Pons (tissue), 1 donor: ENCODE results near the gene IGF2BP2.
"Not testable (repeated sequence)": the region's sequence is repeated elsewhere in the genome, so short reads cannot be mapped to it uniquely, and the experiment has no call there.

Source experiments
- DNase-seq: peaks from one replicate; pipeline ENCODE4 v3.0.0-alpha.2; 2016; ENCODE audit warnings: low spot score

The IGF2BP2 gene

DNA sequence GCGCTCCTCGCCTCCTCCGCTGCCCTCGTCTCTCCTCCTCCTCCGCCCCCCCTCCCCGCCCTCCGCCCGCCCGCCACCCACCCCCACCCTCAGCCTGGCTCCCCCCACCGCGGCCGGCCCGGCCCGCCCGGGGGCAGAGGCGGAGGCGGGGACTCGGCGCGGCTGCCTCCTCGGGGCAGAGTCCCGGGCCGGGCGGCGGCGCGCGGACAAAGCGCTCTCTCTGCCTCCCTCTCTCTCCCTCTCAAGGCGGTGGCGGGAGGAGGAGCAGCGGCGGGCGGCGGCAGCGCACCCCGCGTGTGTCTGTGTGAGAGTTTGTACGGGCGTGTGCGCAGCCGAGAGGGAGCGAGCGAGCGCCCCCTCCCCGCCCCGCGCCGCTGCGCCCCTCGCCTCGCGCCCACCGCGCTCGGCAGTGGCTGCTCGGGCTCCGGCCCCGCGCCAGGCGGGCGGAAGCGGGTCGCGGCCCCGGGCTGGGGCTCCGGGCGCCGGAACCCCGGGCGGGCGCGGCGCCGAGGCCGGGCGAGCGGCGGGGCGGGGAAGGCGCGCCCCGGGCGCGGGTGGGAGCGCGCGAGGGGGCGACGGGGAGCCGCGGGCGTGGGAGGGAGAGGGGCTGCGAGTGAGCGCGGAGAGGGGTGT, at the start of gene IGF2BP2:
IGF2BP2 (minus strand) TSS at position 37 of the 633 bp plus-strand sequence. CDS start 82 bp downstream, outside the sequence.
- DNase-seq = no peak

DNA sequence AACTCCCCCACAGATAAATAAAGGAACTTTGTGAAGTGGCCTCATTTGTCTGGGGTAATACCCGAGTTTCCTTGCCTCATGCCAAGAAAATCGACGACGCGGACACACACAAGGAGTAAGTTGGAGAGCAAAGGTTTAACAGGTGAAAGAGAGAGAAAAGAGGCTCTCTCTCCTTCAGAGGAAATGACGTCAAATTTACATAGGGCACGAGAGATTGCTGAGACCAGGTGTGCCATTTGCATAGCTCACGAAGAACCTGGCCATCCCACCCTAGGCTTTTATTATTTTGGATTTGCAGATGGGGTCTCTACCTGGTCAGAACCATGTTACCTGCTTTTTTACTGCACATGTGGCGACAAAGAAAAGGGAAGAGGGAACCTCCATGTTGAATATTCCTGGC, 49.3 kb upstream of the IGF2BP2 start:
- DNase-seq = no peak

DNA sequence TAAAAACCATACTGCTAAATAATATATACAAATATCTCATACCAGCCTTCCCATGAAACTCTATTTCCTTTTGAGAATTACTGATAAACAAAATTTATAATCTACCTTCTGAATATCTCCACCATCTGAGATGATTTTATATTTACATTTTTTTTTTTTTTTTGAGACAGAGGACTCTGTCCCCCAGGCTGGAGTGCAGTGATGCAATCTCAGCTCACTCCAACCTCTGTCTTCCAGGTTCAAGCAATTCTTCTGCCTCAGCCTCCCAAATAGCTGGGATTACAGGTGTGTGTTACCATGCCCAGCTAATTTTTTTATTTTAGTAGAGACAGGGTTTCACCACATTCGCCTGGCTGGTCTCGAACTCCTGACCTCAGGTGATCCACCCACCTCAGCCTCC, 42.8 kb upstream of the IGF2BP2 start:
- DNase-seq = no peak

DNA sequence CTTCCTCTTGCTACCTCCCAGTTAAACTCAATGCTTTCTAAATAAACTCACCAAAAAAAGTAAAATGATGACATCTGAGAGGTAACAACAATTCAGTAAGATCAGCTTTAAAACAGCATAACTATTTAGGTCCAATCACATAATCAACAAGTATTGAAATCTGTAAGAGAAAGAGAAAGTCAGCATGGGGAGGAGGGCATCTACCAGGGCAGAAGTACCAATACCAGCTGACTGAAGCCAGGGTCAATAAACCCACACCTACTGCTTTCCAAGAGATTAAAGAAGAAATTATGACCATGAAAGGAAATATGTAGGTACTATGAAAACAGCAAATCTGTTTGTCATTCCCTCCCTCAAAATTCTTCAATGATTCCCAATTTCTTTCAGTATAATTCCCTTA, 42.2 kb upstream of the IGF2BP2 start:
- no peak for DNase-seq

DNA sequence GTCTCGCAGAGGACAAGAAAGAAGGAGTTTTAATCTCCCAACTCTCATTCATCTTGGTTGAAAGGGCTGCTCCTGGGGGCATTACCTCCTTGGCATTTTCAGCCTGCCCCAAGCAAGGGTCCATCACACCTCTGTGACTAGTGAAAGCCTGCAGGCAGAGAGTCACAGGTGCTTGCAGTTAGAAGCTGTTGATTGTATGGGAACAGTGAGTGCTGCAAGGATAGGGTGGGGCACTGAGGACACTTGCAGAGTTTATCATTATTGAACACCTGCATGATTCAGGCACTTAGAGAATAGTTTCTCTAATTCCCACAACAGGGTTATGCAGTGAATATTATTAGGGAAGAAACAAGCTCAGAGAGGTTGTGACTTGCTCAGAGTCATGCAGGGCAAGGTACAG, 41.7 kb upstream of the IGF2BP2 start:
- DNase-seq = no peak

DNA sequence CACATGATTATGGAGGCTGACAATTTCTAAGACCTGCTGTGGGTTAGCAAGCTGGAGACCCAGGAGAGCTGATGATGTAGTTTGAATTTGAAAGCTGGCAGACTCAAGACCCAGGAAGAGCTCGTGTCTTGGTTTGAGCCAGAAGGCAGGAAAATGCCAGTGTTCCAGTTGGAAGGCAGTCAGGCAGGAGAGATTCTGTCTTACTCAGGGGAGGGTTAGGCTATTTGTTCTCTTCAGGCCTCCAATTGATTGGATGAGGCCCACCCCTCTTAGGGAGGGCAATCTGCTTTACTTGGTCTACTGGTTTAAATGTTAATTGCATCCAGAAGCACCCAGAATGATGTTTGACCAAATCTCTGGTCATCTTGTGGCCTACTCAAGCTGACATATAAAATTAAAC, 40.4 kb upstream of the IGF2BP2 start:
- DNase-seq = no peak

DNA sequence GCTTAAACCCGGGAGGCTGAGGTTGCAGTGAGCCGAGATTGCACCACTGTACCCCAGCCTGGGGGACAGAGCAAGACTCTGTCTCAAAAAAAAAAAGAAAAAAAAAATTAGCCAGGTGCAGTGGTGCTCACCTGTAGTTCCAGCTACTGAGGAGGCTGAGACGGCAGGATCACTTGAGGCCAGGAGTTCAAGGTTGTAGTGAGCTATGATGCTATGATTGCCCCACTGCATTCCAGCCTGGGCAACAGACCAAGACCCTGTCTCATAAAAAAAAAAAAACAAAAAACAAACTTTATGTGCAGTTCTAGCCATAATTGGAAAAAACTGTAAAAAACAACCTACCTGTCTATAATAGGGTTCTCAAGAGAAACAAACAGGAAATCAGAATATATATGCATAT, 39.9 kb upstream of the IGF2BP2 start:
- no peak for DNase-seq

DNA sequence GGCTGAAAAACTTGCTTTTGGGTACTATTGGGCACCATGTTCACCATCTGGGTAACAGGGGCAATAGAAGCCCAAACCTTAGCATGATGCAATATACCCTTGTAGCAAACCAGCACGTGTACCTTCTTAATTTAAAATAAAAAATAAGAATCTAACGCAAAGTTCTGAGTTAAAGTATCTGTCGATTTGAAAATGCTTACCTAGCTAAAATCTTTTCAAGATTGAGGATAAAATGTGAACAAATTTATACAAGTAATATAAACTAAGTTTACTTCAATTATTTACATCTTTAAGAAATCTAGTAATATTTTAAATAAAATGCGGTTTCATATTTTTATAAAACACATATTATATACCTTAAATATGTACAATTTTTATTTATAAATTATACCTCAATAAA, 38.1 kb upstream of the IGF2BP2 start:
- no peak for DNase-seq

DNA sequence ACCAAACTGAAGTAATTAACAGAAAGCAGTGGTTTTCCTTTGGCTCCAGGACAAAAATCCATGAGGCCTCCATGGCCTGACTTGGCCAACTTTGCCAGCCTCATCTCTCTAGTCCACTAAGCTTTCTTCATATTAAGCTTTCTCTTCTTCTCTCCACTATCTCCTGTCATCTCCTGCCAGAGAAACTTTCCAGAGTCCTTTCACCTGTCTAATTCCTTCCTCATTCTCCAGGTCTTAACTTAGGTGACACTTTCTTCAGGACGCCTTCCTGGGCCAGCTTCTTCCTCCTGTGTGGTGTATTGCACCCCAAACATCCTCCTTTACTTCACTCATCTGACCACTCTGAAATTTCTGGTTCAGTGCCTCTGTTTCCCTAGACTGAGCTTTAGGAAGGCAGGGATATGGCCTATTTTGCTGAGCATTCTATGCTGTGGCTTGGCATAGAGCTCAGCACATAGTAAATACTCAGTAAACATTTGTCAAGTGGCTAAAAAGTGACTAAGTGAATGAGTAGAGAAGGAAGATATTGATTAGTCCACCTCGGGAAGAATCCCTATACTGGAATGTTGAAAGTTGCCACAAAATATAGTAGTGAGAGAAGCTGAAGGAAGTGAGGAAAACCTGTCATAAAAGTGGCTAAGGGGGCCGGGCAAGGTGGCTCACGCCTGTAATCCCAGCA, 34.6 kb upstream of the IGF2BP2 start:
- no peak for DNase-seq

DNA sequence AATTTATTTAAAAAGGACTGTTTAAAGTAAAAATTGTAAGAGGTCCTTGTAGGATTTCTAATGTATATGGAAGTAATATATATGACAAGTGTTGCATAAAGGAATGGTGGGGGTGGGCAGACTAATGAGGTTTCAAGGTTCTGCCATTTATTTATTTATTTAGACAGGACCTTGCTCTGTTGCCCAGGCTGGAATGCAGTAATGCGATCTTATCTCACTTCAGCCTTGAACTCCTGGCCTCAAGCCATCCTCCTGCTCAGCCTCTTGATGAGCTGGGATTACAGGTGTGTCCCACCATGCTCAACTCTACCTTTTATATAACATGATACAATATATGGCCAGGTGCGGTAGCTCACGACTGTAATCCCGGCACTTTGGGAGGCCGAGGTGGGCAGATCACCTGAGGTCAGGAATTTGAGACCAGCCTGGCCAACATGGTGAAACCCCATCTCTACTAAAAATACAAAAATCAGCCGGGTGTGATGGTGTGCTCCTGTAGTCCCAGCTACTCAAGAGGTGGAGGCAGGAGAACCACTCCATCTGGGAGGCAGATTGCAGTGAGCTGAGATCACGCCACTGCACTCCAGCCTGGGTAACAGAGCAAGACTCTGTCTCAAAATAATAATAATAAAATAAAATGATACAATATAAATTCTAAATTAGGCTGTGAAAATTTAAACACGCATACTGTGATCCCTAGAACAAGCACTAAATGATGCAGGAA, 33.8 kb upstream of the IGF2BP2 start:
- DNase-seq = no peak

DNA sequence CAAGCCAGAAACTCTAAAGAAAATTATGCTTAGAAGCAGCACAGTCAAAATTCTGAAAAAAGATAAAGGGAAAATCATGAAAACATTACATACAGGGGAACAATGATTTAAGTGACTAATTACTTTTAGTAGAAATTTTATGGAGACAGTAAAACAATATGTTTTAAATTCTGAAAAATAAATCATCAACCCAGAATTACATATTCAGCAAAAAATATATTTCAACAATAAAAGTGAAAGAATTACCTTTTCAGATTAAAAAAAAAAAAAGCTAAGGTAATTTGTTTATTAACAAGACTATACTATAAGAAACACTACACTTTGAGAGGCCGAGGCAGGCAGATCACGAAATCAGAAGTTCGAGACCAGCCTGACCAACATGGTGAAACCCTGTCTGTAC, 32.4 kb upstream of the IGF2BP2 start:
- no peak for DNase-seq

DNA sequence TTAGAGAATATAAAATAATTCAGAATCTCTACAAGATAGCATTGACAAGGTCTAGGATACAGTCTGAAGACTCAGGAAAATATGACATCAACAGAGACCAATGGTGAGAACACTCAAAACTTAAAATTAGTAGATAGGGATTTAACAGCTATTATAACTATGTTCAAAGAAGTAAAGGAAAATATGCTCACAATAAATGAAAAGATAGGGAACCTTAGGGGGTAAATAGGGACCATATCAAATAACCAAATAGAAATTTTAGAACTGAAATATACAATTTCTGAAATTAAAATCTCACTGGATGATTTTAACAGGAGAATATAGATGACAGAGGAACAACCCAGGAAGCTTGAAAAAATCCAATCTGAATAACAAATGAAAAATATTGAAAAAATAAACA, 31.8 kb upstream of the IGF2BP2 start:
- DNase-seq = no peak

DNA sequence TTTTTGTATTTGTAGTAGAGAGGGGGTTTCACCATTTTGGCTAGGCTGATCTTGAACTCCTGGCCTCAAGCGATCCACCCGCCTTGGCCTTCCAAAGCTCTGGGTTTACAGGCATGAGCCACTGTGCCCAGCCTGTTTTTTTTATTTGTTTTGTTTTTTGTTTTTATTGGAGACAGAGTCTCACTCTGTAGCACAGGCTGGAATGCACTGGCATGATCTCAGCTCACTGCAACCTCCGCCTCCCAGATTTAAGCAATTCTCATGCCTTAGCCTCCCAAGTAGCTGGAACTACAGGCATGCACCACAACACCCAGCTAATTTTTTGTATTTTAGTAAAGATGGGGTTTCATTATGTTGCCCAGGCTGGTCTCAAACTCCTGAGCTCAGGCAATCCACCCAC, 28.9 kb upstream of the IGF2BP2 start:
- DNase-seq = not testable (repeated sequence)

DNA sequence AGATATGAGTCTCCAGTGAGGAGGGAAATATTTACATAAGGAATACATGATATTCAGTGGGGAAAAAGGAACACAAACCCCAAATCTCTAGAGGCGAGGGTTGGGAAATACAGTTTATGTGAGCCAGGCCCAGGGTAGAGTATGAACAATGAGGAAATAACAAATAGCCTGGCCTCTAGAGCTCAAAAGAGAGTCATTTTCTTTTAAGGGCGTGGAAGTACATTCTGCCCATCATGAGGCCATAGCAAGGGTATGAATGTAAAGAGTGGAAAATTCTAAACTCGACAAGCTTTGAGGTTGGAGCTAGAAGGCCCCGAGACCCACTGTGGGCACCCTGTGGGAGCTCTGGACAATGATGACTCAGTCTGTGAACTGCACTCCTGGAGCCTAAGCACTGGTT, 27.8 kb upstream of the IGF2BP2 start:
- DNase-seq = no peak

DNA sequence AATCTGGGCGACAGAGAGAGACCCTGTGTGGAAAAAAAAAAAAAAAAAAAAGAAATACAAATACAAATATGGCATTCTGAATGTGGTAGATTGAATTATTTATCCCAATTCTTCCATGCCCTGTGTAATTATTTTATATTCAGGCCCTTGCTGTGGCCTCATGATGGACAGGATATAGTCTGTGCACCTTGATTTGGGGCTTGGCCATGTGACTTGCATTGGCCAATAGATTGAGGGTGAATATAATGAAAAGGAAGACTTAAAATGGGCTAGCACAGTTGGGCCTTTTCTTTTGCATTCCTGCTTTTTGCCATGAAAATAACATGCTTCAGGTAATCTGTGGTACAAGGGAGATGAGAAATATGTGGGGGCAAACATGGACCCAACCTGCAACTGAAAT, 27.1 kb upstream of the IGF2BP2 start:
- DNase-seq = no peak

DNA sequence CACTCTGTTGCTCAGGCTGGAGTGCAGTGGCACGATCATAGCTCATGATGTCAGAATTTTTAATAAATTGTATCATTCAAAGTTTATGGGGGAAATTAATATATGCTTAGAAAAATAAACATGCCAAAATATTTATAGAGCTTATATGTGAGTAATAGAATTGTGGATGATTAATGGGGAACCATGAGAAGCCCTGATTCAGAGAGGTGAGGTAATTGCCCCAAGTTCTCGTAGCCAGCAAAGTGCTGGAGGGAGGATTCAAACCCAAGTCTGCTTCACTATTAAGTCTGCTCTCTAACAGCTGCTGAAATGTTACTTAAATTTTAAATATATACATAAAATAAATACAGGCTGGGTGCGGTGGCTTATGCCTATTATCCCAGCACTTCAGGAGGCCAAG, 26.2 kb upstream of the IGF2BP2 start:
- DNase-seq = no peak

DNA sequence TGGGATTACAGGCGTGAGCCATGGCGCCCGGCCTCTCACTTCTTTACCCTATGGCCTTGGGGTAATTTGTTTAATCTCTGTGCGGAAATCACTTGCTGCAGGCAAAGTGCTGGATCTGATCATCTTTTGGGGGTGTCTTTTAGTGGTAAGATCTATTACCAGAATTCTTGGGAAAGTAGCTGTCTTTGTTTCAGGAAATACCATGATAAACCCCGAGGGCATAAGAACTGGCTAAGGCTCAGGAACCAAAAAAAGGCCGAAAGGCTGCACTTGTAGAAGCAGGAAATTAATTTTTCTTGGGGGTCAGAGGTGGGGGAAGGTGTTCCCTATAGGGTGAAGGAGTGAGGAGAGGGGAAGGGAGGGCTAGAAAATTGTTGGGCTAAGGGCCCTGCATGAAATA, 22.7 kb upstream of the IGF2BP2 start:
- DNase-seq = no peak

DNA sequence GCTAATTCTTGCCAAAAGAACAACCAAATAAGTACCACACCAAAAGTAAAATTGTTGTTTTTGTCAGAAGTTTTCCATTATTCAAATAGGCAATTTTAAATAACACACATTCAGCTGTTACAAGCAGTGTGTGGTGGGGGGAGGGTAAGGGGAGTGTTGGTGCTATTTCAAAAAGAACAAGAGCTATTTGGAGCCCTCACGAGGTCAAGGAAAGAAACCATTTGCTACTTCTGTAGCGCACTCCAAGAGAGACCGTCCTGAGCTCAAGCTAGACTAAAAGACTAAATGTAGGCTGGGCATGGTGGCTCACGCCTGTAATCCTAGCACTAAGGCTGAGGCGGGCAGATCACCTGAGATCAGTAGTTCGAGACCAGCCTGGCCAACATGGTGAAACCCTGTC, 21.2 kb upstream of the IGF2BP2 start:
- DNase-seq = no peak

DNA sequence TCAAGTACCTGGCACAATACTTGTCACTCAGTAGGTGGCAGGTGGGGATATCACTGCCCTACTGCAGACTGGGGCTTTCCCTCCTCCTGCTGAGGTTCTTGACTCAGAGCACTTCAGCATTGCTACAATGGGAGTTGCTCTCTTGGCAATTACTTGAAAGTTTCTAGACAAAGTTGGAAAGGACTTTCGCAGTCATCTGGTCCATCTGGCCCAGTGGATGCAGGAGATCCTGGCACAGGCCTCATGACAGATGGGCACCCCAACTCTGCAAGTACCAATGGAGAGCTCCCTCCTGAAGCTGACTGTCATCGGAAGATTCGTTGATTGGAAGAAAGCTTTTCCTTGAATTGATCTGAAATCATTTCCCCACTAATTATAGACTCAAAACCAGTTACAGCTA, 19.2 kb upstream of the IGF2BP2 start:
- DNase-seq = no peak

DNA sequence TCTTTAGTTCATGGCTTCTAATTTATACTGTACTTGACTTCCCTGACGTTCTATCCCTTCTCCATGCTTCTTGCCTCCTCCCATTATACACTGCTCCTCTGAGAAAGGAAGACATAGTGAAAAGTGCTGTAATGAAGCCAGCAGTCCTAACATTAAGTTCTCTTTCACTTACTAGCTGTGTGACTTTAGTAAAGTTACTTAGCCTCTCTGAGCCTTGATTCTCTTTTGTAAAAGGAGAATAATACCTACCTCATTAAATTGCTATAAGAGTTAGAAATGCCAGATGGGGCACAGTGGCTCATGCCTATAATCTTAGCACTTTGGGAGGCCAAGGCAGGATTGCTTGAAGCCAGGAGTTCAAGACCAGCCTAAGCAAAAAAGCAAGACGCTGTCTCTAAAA, 18.8 kb upstream of the IGF2BP2 start:
- DNase-seq = no peak

DNA sequence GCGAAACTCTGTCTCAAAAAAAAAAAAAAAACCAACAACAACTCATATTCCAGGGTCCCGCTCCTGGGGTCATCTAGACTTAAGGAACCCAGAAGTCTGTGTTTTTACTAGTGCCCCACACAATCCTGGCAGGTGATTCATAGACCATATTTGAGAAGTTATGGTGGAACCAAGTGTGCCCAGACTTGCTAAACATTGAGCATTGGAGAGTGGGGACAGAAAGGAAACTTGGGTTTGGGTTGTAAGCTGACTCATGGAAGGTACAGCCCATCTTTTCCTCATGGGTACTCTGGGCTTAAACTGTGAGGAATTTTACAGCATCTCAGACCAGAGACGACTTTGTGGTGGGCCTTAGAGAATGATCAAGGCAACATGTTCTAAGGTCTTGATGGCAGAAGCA, 18.3 kb upstream of the IGF2BP2 start:
- no peak for DNase-seq

DNA sequence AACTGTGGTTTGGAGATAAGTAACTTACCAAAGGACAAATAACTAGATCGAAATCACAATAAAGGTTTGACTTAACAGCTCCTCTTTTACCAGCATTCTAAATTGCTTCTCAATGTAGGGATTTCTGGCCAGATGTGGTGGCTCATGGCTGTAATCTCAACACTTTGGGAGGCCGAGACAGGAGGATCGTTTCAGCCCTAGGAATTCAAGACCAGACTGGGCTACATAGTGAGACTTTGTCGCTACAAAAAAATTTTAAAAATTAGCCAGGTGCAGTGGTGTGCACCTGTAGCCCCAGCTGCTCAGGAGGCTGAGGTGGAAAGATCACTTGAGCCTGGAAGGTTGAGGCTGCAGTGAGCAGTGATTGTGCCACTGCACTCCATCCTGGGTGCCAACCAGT, 17.4 kb upstream of the IGF2BP2 start:
- DNase-seq = no peak

DNA sequence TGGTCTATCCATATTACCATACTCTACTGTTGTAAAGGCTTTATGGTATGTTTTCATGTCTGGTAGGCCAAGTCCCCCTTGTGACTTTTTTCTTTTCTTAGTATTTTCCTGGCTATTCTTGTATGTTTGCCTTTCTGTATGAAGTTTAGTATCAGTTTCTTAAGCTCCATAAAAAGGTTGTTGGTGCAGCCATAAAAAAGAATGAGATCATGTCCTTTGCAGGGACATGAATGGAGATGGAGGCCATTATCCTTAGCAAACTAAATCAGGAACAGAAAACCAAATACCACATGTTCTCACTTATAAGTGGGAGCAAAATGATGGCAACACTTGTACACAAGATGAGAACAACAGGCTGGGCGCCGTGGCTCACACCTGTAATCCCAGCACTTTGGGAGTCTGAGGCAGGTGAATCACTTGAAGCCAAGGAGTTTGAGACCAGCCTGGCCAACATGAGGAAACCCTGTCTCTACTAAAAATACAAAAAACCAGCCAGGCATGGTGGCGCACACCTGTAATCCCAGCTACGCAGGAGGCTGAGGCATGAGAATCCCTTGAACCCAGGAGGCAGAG, 13.7 kb upstream of the IGF2BP2 start:
- not testable (repeated sequence) for DNase-seq
